AG04450 (cell line): ENCODE data around the gene ARFGAP1. TPM values are rescaled to one million over a fixed set of nuclear protein-coding genes. Genes with fewer than 3 reads are reported as not detected.
A peak's percentile ranks its signal among the peaks of the same experiment; 100 is the strongest.

Source experiments
- CTCF ChIA-PET: fragments of 300-600, 350-600 bp; formaldehyde crosslinking; extraction: SDS; loops from one replicate; lab custom pipeline; 2022; ENCODE audit warnings: antibody characterized with exemption, inconsistent platforms; lab: Charles Lee
- POLR2A ChIA-PET: fragments of 350-600 bp; formaldehyde crosslinking; extraction: SDS; loops from one replicate; lab custom pipeline; 2021; ENCODE audit warnings: antibody characterized with exemption, inconsistent platforms; lab: Yijun Ruan, JAX
- DNase-seq: peaks from one replicate; pipeline ENCODE4 v3.0.0-alpha.2; 2011; ENCODE audit warnings: low read depth, low spot score
- H3K27ac ChIP-seq: one replicate; pipeline ENCODE4 v1.5.1; 2012; ENCODE audit warnings: low read depth, low read length, control low read depth
- H3K27me3 ChIP-seq: one replicate; pipeline ENCODE4 v1.6.0; 2012; ENCODE audit warnings: low read length; ENCODE audit not compliant: control insufficient read depth, insufficient read depth
- H3K4me3 ChIP-seq: 2 replicates; pipeline ENCODE4 v1.5.1; 2011; ENCODE audit warnings: mild to moderate bottlenecking, low read depth, low read length, control low read depth
- H3K9me3 ChIP-seq: 2 replicates; pipeline ENCODE4 v1.5.1; 2012; ENCODE audit warnings: low read length; ENCODE audit not compliant: control insufficient read depth, insufficient read depth
- CTCF ChIP-seq: IDR thresholded peaks from 2 replicates; pipeline ENCODE4 v1.5.1; 2011; ENCODE audit warnings: low read depth, low read length, control low read depth, inconsistent platforms
- polyA plus RNA-seq: library from polyadenylated mRNA; depleted of rRNA; stranded (reverse); fragments of >200 nt; gene quantifications from 2 replicates; pipeline ENCODE4 v1.2.3, GENCODE V29; 2011

ARFGAP1 gene
- polyA plus RNA-seq, 1 experiment = 52.6 TPM

GRCh38 chr20:63321148-63321831, 48.7 kb downstream of the ARFGAP1 start:
- Histone ChIP-seq H3K27ac (no peak overlapping the region), H3K9me3 (no peaks in the 10 kb centered on the region; the same call in 1 of the 2 replicates), H3K27me3 (peaks cover 47% of the 10 kb centered on the region), H3K4me3 (no peak overlapping the region)
- no peak for TF ChIP-seq CTCF
- DNase-seq = no peak
- ChIA-PET POLR2A (no interaction called here), CTCF (interaction anchor here (1.2 kb wide), 1 partner anchor 98 kb away, joined by 8 read pairs; no protein-coding TSS in a partner anchor)

- no peak for TF ChIP-seq CTCF
- no peak for DNase-seq
- Histone ChIP-seq H3K27ac (no peak overlapping the region), H3K27me3 (peaks cover 47% of the 10 kb centered on the region), H3K9me3 (no peaks in the 10 kb centered on the region; the same call in 1 of the 2 replicates), H3K4me3 (no peak overlapping the region)
- ChIA-PET POLR2A (no interaction called here), CTCF (interaction anchor here (1.2 kb wide), 1 partner anchor 99 kb away, joined by 8 read pairs; no protein-coding TSS in a partner anchor)
These were observed 49.7 kb downstream of the ARFGAP1 start for GRCh38 chr20:63322146-63322932.

- ChIA-PET CTCF (no interaction called here), POLR2A (no interaction called here)
- DNase-seq = no peak
- TF ChIP-seq CTCF = no peak
- Histone ChIP-seq H3K9me3 (no peaks in the 10 kb centered on the region; the same call in 1 of the 2 replicates), H3K27ac (no peak overlapping the region), H3K27me3 (peaks cover 44% of the 10 kb centered on the region), H3K4me3 (no peak overlapping the region)
These were observed 50.3 kb downstream of the ARFGAP1 start for GRCh38 chr20:63322933-63323273.

GRCh38 chr20:63323357-63323981, 50.9 kb downstream of the ARFGAP1 start:
- CTCF ChIA-PET = no interaction called here

More at GRCh38 chr20:63323357-63323981, 50.9 kb downstream of the ARFGAP1 start:
- no peak for DNase-seq
- H3K9me3 ChIP-seq = no peaks in the 10 kb centered on the region; the same call in 1 of the 2 replicates
- H3K27ac ChIP-seq = peak overlapping the region; percentile 11
- POLR2A ChIA-PET = no interaction called here
- H3K4me3 ChIP-seq = no peak overlapping the region
- peaks cover 43% of the 10 kb centered on the region for H3K27me3 ChIP-seq
- peak; percentile 24; the same call in 1 of the 2 replicates for TF ChIP-seq CTCF
